HG02884 (cell line): ENCODE measurements around the gene SSH3.
A peak's percentile ranks its signal among the peaks of the same experiment; 100 is the strongest.
"Not testable (repeated sequence)": the region's sequence is repeated elsewhere in the genome, so short reads cannot be mapped to it uniquely, and the experiment has no call there.

Experiments
- ATAC-seq: cut with Tn5 transposase; IDR thresholded peaks from one replicate; pipeline ENCODE4 v1.9.1; 2021; ENCODE audit warnings: mild to moderate bottlenecking, moderate library complexity; ENCODE audit not compliant: unreplicated experiment

SSH3 gene

GRCh38 chr11:67310246-67311050 is 7.1 kb downstream of the SSH3 start:
- no peak for ATAC-seq

DNA sequence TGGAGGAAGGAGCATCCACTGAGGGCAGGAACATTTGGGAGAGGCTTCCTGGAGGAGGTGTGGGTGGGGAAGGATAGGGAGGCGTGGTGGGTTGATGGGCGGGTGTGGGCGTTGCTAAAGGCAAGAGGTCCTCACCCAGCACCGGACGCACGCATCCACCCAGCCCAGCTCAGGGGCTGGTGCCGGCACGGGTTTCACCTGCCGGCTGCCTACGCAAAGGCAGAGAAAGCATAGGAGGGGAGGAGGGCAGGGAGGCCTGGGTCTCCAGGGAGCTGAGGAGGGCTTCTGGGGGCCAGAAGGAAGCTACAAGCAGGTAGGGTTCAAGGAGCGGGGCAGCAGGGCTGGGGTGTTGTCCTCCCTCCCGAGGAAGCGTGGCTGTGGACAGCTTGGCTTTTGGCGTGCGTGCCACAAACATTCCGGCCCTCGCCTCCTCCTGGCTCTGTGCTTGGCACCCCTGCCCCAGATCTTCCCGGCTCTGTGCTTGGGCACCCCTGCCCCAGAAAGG is 7.8 kb downstream of the SSH3 start:
- ATAC-seq: no peak

GRCh38 chr11:67311556-67312082 is 8.3 kb downstream of the SSH3 start:
- ATAC-seq: no peak

DNA sequence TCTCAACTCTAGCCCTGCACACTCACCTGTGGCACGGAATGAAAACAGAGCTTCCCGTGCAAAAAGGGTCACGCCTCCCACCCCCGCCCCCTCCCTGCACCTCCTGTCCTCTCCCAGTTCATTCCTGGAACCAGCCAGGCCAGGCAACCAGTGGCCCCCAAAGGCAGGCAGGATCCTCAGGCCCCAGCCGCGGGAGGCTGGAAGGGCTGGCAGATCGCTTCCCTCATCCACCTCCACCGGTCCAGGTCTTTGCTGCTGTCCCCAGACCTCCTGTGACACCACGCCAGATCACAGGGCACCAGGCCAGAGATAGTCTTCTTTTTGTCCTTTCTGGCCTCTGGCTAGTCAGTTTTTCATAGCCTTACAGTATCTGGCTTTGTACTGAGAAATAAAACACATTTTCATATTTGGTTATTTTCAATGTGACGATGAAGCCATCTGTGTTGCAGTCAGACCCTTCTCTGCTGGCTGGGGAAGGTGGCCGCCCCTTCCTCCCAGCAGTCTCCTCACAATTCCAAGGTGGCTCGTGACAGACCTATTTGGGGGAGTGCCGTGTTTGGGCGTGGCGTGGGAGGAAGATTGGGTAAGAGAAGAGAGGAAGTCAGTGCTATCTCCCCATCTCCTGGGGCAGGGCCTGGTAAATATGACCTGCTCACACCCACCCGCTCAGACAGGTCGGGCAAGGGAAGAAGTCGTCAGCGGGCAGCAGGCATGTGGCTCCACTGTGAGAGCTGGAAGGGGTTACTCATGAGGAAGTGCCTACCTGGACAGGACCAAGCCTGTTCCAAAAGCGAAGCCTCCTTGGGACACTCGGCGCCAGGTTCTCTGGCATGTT is 9.1 kb downstream of the SSH3 start:
- no peak for ATAC-seq

DNA sequence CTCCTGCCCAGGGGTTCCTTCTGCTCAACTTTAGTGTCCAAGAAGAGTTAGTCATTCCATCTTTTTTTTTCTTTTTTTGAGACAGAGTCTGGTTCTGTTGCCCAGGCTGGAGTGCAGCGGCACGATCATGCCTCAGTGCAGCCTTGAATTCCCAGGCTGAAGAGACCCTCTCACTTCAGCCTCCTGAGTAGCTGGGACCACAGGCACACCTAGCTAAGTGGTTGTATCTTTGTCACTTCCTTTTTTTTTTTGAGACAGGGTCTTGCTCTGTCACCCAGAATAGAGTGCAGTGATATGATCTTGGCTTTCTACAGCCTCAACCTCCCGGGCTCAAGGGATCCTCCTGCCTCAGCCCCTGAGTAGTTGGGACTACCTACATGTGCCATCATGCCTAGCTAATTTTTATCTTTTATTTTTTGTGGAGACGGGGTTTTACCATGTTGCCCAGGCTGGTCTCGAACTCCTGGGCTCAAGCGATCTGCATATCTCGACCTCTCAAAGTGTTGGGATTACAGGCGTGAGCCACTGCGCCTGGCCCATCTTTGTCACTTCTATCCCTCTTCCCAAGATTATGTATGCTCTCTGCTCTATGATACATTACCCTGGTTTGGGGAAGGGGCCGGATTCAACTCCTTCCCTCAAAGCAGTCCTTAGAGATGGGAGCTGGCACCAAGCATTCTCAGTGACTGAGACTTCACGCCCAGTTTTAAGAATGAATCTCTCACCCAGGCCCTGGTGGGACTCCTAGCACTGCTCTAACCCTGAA is 10.0 kb downstream of the SSH3 start:
- no peak for ATAC-seq

DNA sequence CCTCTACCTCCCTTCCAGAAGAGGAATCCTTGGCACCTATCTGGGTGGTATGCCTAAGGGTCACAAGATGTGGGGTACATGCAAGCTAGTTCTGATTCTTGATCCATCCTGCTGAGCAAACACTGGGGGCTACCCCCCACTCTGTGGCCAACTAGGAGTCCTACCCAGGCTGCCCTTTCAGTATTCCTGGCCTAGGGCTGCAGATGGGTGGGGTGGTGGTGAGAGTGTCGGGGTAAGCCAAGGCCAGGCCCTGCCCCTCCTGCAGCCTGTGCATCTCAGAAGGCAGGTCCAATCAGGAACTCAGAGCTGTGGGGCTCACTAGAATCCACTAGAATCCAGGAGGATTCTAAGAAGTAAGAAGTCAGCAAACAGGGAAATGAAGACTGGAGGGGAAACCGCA is 10.9 kb downstream of the SSH3 start:
- ATAC-seq: no peak

- ATAC-seq: no peak
Observed at GRCh38 chr11:67315325-67315909, 12.1 kb downstream of the SSH3 start.

DNA sequence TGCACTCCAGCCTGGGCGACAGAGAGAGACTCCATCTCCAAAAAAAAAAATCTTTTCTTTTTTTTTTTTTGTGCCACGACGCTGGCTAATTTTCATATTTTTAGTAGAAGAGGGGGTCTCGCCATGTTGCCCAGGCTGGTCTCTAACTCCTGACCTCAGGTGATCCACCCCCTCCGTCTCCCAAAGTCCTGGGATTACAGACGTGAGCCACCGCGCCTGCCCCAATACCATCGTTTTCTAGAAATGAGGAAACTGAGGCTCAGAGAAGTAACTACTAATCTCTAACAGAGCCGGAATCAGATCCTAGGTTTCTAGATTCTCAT is 13.5 kb downstream of the SSH3 start:
- no peak for ATAC-seq

DNA sequence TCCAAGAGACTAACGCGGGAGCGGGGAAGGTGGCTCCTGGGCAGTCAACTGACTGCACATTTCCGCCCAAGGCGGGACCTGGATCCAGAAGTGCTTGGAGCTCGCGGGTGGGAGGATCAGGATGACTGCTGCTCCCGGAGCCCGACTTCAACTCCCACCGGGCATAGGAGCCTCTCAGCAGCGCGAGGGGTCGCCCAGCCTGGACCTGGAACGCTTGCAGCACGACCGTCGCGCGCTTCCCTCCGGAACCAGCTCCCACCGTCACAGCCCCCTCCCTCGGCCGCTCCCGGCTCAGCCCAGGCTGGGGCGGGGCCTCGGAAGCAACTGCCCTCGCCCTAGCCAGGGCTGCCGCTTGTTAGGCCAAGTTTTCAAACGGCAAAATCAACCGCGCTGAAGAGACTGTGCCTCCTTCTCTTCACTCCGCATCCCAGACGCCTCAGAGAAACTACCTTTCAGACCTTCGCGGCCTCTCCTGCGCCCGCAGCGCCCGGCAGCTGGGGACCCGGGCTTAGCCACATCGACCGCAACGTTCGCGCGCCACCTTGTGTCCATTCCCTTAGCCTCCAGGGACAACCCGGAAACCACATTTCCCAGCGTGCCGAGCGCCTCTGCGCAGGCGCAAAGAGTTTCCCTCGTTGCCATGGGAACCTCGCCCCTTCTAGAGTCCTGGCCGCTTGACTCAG is 14.0 kb downstream of the SSH3 start:
- ATAC-seq: peak; percentile 76

- ATAC-seq: peak; percentile 14
Observed at GRCh38 chr11:67317888-67318555, 14.7 kb downstream of the SSH3 start.

DNA sequence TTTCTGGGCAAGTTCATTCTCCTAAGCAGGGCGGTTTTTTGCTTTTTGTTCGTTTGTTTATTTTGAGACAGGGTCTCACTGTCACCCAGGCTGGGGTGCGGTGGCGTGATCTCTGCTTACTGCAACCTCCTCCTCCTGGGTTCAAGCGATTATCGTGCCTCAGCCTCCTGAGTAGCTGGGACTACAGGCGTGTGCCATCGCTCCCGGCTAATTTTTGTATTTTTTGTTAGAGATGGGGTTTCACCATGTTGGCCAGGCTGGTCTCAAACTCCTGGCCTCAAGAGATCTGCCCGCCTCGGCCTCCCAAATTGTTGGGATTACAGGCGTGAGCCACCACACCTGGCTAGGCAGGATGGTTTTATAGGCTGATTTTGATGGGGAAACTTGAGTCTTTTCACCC is 15.5 kb downstream of the SSH3 start:
- not testable (repeated sequence) for ATAC-seq

DNA sequence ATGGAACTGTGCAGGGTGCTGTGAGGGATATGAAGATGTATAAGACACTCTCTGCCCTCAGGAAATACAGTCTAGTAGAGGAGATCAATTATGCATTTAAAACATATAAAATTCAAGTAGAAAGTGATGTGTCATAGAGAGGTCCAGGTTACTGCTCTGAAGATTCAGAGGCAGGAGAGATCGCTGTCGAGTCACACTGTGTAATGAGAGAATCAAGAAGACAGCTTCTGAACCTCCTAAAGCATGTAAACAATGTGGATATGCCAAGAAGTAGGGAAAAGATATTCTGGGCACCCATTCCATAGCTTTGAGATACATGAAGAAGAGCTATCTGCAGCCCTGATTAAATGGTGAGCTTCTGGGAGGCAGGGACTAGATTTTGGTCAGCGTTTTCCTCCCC is 16.7 kb downstream of the SSH3 start:
- ATAC-seq: no peak

DNA sequence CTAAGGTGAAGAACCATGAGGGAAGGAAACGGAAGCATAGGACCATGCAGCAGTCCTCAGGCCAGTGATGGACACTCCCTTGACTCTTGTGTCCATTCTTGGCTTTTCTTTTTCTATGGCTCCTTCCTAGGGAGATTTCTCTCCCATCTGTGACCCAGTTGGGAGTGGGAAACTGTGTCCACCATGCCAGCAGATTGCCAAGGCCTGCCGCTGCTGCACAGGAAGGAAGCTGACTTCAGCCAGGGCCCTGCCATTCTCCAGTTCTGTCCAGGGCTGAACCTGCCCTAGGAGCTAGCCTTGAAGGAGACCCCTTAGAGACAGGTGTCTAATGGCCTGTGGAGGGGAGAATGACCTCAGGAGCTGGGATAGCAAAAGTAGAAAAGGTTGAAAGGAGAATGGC is 17.4 kb downstream of the SSH3 start:
- no peak for ATAC-seq

DNA sequence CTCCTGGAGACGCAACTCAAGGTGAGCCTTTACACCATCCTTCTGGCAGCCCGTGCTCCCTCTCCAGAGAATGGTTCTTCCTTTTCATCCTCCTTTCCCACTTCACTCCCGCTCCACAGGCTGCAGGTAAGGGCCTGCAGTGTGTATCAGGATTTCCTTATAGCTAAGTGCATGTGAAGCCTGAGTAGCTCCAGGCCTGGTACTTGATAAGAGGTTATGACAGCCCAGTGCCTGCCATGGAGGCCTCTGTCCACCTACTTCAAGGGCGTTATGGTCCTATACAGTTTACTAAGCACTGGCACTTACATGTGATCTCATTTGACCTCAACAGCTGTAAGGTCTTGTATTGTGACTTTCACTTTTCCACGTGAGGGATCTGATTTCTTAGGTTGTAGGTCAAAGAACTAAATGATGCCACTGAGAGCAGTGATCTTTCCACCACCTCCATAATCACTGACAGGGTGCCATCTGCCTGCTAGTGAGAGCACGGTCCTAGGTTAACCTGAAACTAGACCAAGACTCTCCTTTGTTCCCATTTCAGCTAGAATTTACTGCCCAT is 18.1 kb downstream of the SSH3 start:
- no peak for ATAC-seq

GRCh38 chr11:67322049-67322448 is 18.7 kb downstream of the SSH3 start:
- no peak for ATAC-seq

- no peak for ATAC-seq
Observed at GRCh38 chr11:67323526-67323925, 20.2 kb downstream of the SSH3 start.

DNA sequence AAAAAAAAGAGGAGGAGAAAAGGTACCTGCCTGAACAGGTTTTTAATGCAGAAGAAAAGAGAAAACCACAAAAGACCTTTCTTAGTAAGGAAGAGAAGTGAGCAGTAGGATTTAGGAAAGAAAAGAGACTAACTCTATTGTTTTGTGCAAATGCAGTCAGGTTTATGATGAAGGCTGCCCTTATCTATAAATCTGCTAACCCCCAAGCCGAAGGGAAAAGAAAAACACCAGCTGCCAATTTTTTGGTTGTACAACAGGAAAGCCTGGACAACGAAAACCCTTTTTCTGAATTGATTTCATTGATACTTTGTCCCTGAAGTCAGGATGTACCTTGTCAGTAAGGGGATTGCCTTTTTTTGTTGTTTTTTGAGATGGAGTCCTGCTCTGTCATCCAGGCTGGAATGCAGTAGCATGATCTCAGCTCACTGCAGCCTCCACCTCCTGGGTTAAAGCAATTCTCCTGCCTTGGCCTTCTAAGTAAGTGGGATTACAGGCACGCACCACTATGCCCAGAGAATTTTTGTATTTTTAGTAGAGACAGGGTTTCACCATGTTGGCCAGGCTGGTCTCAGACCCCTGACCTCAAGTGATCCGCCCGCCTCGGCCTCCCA is 28.9 kb downstream of the SSH3 start:
- no peak for ATAC-seq

GRCh38 chr11:67337257-67337656 is 33.9 kb downstream of the SSH3 start:
- ATAC-seq: no peak

- ATAC-seq: no peak
Observed at GRCh38 chr11:67344264-67344663, 40.9 kb downstream of the SSH3 start.
